ENCODE measurements around the gene TM2D3.

Gene TM2D3

DNA sequence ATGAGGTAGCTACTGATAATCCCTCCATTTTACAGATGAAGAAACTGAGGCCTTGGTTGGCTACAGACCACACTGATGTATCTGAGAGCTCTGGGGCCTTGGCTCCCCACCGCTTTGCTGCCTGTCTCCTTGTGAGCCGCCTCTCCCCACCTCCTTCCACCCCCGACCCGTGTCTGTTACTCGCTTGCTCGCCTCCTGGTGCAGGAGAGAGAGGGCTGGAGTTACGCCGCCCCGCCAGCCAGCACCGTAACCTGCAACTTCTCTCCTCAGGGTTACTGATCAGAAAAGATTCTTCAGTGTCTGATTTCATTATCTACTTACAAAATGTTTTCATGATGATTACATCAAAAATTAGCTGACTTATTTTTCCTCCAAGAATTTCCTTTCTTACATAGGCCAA, 34.1 kb downstream of the TM2D3 start:
- TF ChIP-seq, protein P1, sequence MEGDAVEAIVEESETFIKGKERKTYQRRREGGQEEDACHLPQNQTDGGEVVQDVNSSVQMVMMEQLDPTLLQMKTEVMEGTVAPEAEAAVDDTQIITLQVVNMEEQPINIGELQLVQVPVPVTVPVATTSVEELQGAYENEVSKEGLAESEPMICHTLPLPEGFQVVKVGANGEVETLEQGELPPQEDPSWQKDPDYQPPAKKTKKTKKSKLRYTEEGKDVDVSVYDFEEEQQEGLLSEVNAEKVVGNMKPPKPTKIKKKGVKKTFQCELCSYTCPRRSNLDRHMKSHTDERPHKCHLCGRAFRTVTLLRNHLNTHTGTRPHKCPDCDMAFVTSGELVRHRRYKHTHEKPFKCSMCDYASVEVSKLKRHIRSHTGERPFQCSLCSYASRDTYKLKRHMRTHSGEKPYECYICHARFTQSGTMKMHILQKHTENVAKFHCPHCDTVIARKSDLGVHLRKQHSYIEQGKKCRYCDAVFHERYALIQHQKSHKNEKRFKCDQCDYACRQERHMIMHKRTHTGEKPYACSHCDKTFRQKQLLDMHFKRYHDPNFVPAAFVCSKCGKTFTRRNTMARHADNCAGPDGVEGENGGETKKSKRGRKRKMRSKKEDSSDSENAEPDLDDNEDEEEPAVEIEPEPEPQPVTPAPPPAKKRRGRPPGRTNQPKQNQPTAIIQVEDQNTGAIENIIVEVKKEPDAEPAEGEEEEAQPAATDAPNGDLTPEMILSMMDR (IDR thresholded peaks at IDR 0.05; ENCODE audit: low read length, missing control alignments), result no peak
- DNase-seq (ENCODE audit: low read depth), result no peak
- no peak overlapping the region for H3K4me3 ChIP-seq (replicated peaks; ENCODE audit: low read depth, low read length)

- H3K4me3 ChIP-seq (replicated peaks; ENCODE audit: low read depth, low read length), result no peak overlapping the region
- TF ChIP-seq, protein P1 (IDR thresholded peaks at IDR 0.05; ENCODE audit: low read length, missing control alignments), result no peak
- peak; percentile 49 for DNase-seq (ENCODE audit: low read depth)
Measured at GRCh38 chr15:101617390-101617965, 34.7 kb downstream of the TM2D3 start.

DNA sequence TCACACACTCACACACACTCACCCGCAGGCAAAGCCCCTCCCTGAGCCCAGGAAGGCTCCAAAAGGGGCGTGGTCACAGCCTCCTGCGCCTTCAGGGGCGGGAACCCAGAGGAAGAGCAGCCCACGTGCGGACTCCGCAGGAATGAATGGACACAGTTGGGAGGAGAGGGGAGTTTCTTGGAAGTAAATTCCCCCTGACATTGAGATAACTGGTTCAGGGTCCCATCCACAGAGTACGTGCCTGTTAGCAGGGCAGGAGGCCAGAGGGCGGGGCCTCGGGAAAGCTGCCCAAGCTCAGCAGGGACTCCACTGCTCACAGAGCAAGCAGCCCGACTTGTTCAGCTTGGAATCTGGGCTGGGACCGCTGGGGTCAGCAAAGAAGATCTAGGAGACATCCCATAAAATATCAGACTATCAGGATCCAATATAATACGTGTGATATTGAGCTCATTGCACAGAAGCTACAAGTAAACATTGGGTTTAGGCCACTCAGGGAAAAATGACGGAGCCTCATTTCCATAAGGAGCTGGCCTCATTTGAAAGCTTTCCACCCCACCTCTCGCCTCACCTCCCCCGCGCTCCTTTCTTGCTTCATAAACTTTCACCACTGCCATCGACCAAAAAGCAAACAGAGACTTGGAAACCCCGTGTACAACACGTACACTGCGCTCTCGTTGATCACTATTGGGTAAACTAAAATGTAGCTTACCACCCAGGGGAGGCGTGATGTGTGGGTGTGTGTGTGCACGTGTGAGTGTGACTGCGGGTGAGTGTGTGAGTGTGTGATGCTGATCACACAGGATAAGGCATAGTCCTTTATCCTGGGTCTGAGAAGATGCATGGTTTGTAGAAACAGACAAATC, 36.0 kb downstream of the TM2D3 start:
- TF ChIP-seq, protein P1 (IDR thresholded peaks at IDR 0.05; ENCODE audit: low read length, missing control alignments), result no peak
- peak overlapping the region; percentile 14 for H3K4me3 ChIP-seq (replicated peaks; ENCODE audit: low read depth, low read length)
- DNase-seq (ENCODE audit: low read depth), result peak; percentile 75

DNA sequence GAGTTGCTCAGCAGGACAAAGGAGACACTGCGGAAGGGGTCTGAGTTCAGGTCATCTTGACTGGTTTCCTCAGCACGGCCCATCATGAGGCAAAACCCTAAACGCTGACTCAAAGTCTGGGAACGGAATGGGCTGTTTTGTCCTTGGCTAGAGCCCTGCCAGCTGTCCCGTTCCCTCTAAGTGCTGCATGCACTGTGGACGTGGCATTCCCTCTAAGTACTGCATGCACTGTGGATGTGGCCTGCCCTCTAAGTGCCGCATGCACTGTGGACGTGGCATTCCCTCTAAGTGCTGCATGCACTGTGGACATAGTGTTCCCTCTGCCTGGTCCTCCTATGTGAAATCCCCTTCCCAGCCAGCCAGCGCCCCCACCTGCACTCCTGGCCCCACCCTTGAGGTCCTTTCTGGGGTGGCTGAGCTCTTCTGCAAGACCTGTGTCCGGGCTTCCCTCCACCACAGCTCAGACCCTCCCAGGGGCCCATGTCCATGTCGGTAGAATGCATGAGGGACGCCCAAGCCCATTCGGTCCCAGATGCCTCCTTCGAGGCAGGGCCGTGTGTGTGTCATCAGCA, 36.7 kb downstream of the TM2D3 start:
- DNase-seq (ENCODE audit: low read depth), result peak; percentile 36
- H3K4me3 ChIP-seq (replicated peaks; ENCODE audit: low read depth, low read length), result no peak overlapping the region
- TF ChIP-seq, protein P1 (IDR thresholded peaks at IDR 0.05; ENCODE audit: low read length, missing control alignments), result no peak

GRCh38 chr15:101614761-101615160, 37.4 kb downstream of the TM2D3 start:
- no peak overlapping the region for H3K4me3 ChIP-seq (replicated peaks; ENCODE audit: low read depth, low read length)
- TF ChIP-seq, protein P1 (IDR thresholded peaks at IDR 0.05; ENCODE audit: low read length, missing control alignments), result no peak
- DNase-seq (ENCODE audit: low read depth), result no peak

- no peak overlapping the region for H3K4me3 ChIP-seq (replicated peaks; ENCODE audit: low read depth, low read length)
- TF ChIP-seq, protein P1 (IDR thresholded peaks at IDR 0.05; ENCODE audit: low read length, missing control alignments), result no peak
- no peak for DNase-seq (ENCODE audit: low read depth)
Measured at GRCh38 chr15:101614001-101614585, 38.1 kb downstream of the TM2D3 start.
